WTC11 (cell line): ENCODE measurements around the gene FOXC1. TPM values are rescaled to one million over a fixed set of nuclear protein-coding genes. Genes with fewer than 3 reads are reported as not detected.

Source experiments
- total RNA-seq: library from RNA; stranded (reverse); gene quantifications from 3 replicates; pipeline ENCODE4 v1.2.3, GENCODE V29; 2021

The FOXC1 gene
- total RNA-seq, 1 experiment from 2014 or later: 10.7 TPM

Other genes with a start within 250 kb of the FOXC1 start
- 0.07 to 0.11 TPM in 2 of 3 replicates, not detected in the other for gene FOXF2, start 220.3 kb upstream of the FOXC1 start, total RNA-seq